Keratinocyte (primary cell): Measurements from ENCODE around the gene SH3PXD2A. TPM values are rescaled to one million over a fixed set of nuclear protein-coding genes. Genes with fewer than 3 reads are reported as not detected.

Experiments used
- DNase-seq: peaks from one replicate; pipeline ENCODE4 v3.0.0-alpha.2; 2011; ENCODE audit warnings: low read depth, missing footprints, low spot score
- FAIRE-seq: peaks from 2 replicates; lab custom pipeline; 2011; peaks lifted over from hg19 to GRCh38; lab: Jason Lieb, UNC
- H2AFZ ChIP-seq: 2 replicates; pipeline ENCODE4 v1.6.0; 2012; ENCODE audit warnings: low read length, control low read depth, inconsistent platforms; ENCODE audit not compliant: control insufficient read depth
- H3K27ac ChIP-seq: 2 replicates; pipeline ENCODE4 v1.5.1; 2011; ENCODE audit warnings: low read length; ENCODE audit not compliant: control insufficient read depth, insufficient read depth
- H3K27me3 ChIP-seq: 3 replicates; pipeline ENCODE4 v1.6.0; 2011; ENCODE audit warnings: low read length; ENCODE audit not compliant: control insufficient read depth, insufficient read depth; ENCODE audit errors: extremely low read depth
- H3K36me3 ChIP-seq, 2 experiments: 2 replicates in 1 of 2; 3 replicates in 1 of 2; pipeline ENCODE4 v1.5.1; 2011; ENCODE audit warnings: low read length in 2 of 2, mild to moderate bottlenecking in 1 of 2; ENCODE audit not compliant: control insufficient read depth in 2 of 2, insufficient read depth in 2 of 2; ENCODE audit errors: extremely low read depth in 1 of 2
- H3K4me1 ChIP-seq: 3 replicates; pipeline ENCODE4 v1.5.1; 2011; ENCODE audit warnings: low read length; ENCODE audit not compliant: control insufficient read depth, insufficient read depth; ENCODE audit errors: extremely low read depth
- H3K4me2 ChIP-seq: 3 replicates; pipeline ENCODE4 v1.6.0; 2011; ENCODE audit warnings: low read depth, low read length; ENCODE audit not compliant: control insufficient read depth, insufficient read depth; ENCODE audit errors: extremely low read depth
- H3K4me3 ChIP-seq, 3 experiments: fragments of 200-600 bp in 1 of 3; sonication (generic) in 1 of 3; 2 replicates in 2 of 3; 3 replicates in 1 of 3; pipeline ENCODE4 v1.5.1; 2011 to 2016; ENCODE audit warnings: low read length in 3 of 3, mild to moderate bottlenecking in 3 of 3, control low read depth in 2 of 3, inconsistent platforms in 1 of 3, low read depth in 1 of 3, mixed read lengths in 1 of 3, mixed run types in 1 of 3, moderate library complexity in 1 of 3; ENCODE audit not compliant: control insufficient read depth in 2 of 3, insufficient read depth in 2 of 3; ENCODE audit errors: extremely low read depth in 1 of 3
- H3K79me2 ChIP-seq: 2 replicates; pipeline ENCODE4 v1.6.0; 2012; ENCODE audit warnings: low read length; ENCODE audit not compliant: control insufficient read depth, insufficient read depth
- H3K9ac ChIP-seq: 3 replicates; pipeline ENCODE4 v1.6.0; 2011; ENCODE audit warnings: low read length; ENCODE audit not compliant: control insufficient read depth, insufficient read depth; ENCODE audit errors: extremely low read depth
- H3K9me1 ChIP-seq: 3 replicates; pipeline ENCODE4 v1.6.0; 2011; ENCODE audit warnings: low read length; ENCODE audit not compliant: control insufficient read depth, insufficient read depth; ENCODE audit errors: extremely low read depth
- H3K9me3 ChIP-seq: 2 replicates; pipeline ENCODE4 v1.5.1; 2012; ENCODE audit warnings: low read depth, low read length; ENCODE audit not compliant: control insufficient read depth
- H4K20me1 ChIP-seq: 3 replicates; pipeline ENCODE4 v1.6.0; 2011; ENCODE audit warnings: low read length; ENCODE audit not compliant: control insufficient read depth, insufficient read depth; ENCODE audit errors: extremely low read depth
- EZH2 ChIP-seq: IDR thresholded peaks from one replicate; pipeline ENCODE4 v1.6.1; 2012; ENCODE audit warnings: inconsistent platforms, mild to moderate bottlenecking, low read length, moderate library complexity
- dilution Hi-C: fragments of 300-500 bp; cut with MboI; formaldehyde crosslinking; loops from one replicate; pipeline ENCODE4 v1.7.0; 2020; ENCODE audit warnings: low sequenced_read_pairs; ENCODE audit not compliant: extremely low pct_ligation_motif_present
- polyA plus RNA-seq, 5 experiments: library from polyadenylated mRNA; depleted of rRNA in 3 of 5; stranded (reverse) in 3 of 5; stranded (forward) in 1 of 5; unstranded in 1 of 5; fragments of >200 nt; gene quantifications; 1 replicate in 1 of 5; 2 replicates in 3 of 5; 3 replicates in 1 of 5; pipeline versions ENCODE4 v1.2.1 to v1.2.3, GENCODE V29; 2011 to 2012; ENCODE audit warnings: missing spikeins in 2 of 5, low read depth in 1 of 5, low replicate concordance in 1 of 5
- TF ChIP-seq, protein P1 (sequence below), 3 experiments: IDR thresholded peaks in 1 of 3; conservative IDR thresholded peaks in 1 of 3; optimal IDR thresholded peaks in 1 of 3; 2 replicates in 2 of 3; 3 replicates in 1 of 3; pipeline versions ENCODE3 to v1.5.1; 2011; ENCODE audit warnings: low read length in 3 of 3, mild to moderate bottlenecking in 3 of 3, moderate library complexity in 2 of 3, control low read depth in 1 of 3, inconsistent platforms in 1 of 3; ENCODE audit not compliant: insufficient read depth in 2 of 3; ENCODE audit errors: extremely low read depth in 1 of 3

Gene SH3PXD2A
- polyA plus RNA-seq, 1 donor (not counting 4 experiments of a cell fraction or from before 2014, with no cell fraction given) = 33.9 TPM

DNA sequence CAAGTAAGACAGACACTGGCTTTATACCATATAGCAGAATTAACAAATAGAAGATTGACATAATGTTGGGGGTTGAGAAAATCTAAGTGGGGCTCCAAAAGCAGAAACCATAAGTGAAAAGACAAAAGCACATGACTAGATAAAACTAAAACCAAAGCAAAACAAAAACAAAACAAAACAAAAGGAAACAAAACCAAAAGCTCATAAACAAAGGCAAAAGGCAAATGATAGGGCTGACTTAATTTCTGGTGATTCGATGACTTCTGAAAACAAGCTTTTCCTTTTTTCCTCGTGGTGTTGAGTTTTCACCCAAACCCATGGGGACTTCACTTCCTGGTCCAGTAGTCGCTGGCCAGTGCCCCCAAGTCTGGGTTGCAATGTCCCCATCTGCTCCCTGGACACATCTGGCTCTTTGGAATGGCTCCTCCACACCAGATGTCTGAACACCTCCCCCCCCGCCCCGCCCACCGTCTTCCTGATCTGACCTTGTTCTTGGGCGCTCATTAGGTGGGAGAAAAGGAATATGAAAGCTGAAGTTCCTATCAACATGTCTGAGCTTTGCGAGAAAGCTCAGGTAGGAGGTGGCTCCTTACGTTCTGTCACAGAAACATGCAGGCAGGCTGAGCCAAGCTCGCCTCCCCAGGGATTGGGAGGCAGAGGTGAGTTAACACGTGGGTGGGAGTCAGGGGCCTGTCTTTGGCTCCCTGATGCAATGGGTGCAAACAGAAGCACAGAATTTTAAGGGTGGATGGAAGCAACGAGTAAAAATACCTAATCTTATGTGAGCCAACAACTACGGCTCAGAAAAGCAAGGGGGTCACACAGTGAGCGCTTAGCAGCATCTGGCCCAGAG lies 240.8 kb downstream of the SH3PXD2A start:
- peak; percentile 41 for FAIRE-seq
- TF ChIP-seq EZH2 = no peak
- TF ChIP-seq, protein P1, sequence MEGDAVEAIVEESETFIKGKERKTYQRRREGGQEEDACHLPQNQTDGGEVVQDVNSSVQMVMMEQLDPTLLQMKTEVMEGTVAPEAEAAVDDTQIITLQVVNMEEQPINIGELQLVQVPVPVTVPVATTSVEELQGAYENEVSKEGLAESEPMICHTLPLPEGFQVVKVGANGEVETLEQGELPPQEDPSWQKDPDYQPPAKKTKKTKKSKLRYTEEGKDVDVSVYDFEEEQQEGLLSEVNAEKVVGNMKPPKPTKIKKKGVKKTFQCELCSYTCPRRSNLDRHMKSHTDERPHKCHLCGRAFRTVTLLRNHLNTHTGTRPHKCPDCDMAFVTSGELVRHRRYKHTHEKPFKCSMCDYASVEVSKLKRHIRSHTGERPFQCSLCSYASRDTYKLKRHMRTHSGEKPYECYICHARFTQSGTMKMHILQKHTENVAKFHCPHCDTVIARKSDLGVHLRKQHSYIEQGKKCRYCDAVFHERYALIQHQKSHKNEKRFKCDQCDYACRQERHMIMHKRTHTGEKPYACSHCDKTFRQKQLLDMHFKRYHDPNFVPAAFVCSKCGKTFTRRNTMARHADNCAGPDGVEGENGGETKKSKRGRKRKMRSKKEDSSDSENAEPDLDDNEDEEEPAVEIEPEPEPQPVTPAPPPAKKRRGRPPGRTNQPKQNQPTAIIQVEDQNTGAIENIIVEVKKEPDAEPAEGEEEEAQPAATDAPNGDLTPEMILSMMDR (optimal IDR thresholded peaks at IDR 0.05 in 1 of 3, IDR thresholded peaks at IDR 0.05 in 1 of 3, conservative IDR thresholded peaks at IDR 0.05 in 1 of 3; ENCODE audit: extremely low read depth in 1 of 3, insufficient read depth in 2 of 3, low read length in 3 of 3) = no peak
- no peaks in the 10 kb centered on the region for H3K79me2 ChIP-seq
- H3K9me1 ChIP-seq = no peaks in the 10 kb centered on the region
- H3K4me1 ChIP-seq = no peaks in the 10 kb centered on the region
- H2AFZ ChIP-seq = no peak overlapping the region
- no peak overlapping the region for H3K9ac ChIP-seq
- dilution Hi-C loops = no loop called here
- no peaks in the 10 kb centered on the region for H3K9me3 ChIP-seq
- peaks cover 70 to 82% of the 10 kb centered on the region in 2 experiments for H3K36me3 ChIP-seq
- no peaks in the 10 kb centered on the region for H3K27me3 ChIP-seq
- no peak overlapping the region for H3K4me2 ChIP-seq
- no peak overlapping the region for H3K4me3 ChIP-seq
- peaks cover 6% of the 10 kb centered on the region for H4K20me1 ChIP-seq
- DNase-seq = no peak
- no peak overlapping the region for H3K27ac ChIP-seq

DNA sequence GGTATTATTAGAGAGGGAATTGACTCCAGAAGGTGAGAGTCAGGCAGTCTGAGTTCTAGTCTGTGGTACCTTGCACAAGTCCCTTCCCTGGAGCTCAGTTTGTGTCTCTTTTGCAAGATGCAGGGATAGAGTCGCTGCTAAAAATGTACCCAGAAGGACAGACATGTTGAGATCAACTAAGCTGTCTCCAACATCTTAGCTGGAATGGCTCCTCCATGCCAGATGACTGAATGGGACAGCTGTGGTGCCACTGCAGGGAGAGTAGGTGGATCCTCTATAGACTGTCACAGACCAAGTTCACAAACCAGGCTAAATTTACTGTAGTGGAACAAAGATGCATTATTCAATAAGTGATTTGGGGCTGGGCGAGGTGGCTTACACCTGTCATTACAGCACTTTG lies 241.8 kb downstream of the SH3PXD2A start:
- H3K4me1 ChIP-seq = no peaks in the 10 kb centered on the region
- no peaks in the 10 kb centered on the region for H3K9me1 ChIP-seq
- dilution Hi-C loops = no loop called here
- H3K36me3 ChIP-seq = peaks cover 73 to 83% of the 10 kb centered on the region in 2 experiments
- no peak overlapping the region for H3K4me3 ChIP-seq
- TF ChIP-seq EZH2 = no peak
- TF ChIP-seq, protein P1 (optimal IDR thresholded peaks at IDR 0.05 in 1 of 3, IDR thresholded peaks at IDR 0.05 in 1 of 3, conservative IDR thresholded peaks at IDR 0.05 in 1 of 3; ENCODE audit: extremely low read depth in 1 of 3, insufficient read depth in 2 of 3, low read length in 3 of 3) = no peak
- no peak for DNase-seq
- H3K79me2 ChIP-seq = no peaks in the 10 kb centered on the region
- no peak overlapping the region for H3K27ac ChIP-seq
- peaks cover 6% of the 10 kb centered on the region for H4K20me1 ChIP-seq
- no peaks in the 10 kb centered on the region for H3K9me3 ChIP-seq
- H3K27me3 ChIP-seq = no peaks in the 10 kb centered on the region
- no peak for FAIRE-seq
- H2AFZ ChIP-seq = no peak overlapping the region
- H3K9ac ChIP-seq = no peak overlapping the region
- no peak overlapping the region for H3K4me2 ChIP-seq
